RWPE2 (cell line): ENCODE data around the gene TAF3.

Source experiments
- ATAC-seq: fragments of 200-7000 bp; cut with Tn5 transposase; 3 replicates; pipeline ENCODE4 v1.9.1; 2021; ENCODE audit warnings: low read depth
- DNase-seq: peaks from one replicate; pipeline ENCODE4 v3.0.0-alpha.2; 2020; ENCODE audit warnings: low spot score
- H3K27ac ChIP-seq: fragments of 450-650 bp; 2 replicates; pipeline ENCODE4 v1.5.1; 2017; ENCODE audit warnings: mild to moderate bottlenecking; ENCODE audit not compliant: poor library complexity, severe bottlenecking
- H3K27me3 ChIP-seq: fragments of 250-450 bp; sonication (Bioruptor Pico); 2 replicates; pipeline ENCODE4 v1.5.1; 2021; ENCODE audit warnings: mild to moderate bottlenecking, moderate library complexity; ENCODE audit not compliant: insufficient read depth, poor library complexity, severe bottlenecking
- H3K36me3 ChIP-seq: fragments of 250-450 bp; sonication (Bioruptor Pico); 2 replicates; pipeline ENCODE4 v1.5.1; 2020; ENCODE audit warnings: low read depth, mild to moderate bottlenecking, moderate library complexity
- H3K4me1 ChIP-seq: fragments of 250-450 bp; sonication (Bioruptor Pico); 2 replicates; pipeline ENCODE4 v1.5.1; 2021; ENCODE audit warnings: mild to moderate bottlenecking, moderate library complexity; ENCODE audit not compliant: insufficient read depth, poor library complexity, severe bottlenecking
- H3K4me3 ChIP-seq: fragments of 250-450 bp; sonication (Bioruptor Pico); 2 replicates; pipeline ENCODE4 v1.5.1; 2021; ENCODE audit warnings: mild to moderate bottlenecking, moderate library complexity; ENCODE audit not compliant: severe bottlenecking
- H3K9me3 ChIP-seq: fragments of 250-450 bp; sonication (Bioruptor Pico); 2 replicates; pipeline ENCODE4 v1.5.1; 2021; ENCODE audit warnings: mild to moderate bottlenecking, moderate library complexity; ENCODE audit not compliant: severe bottlenecking
- CTCF ChIP-seq: fragments of 450-650 bp; IDR thresholded peaks from one replicate; pipeline ENCODE4 v1.5.1; 2017; ENCODE audit warnings: mild to moderate bottlenecking, moderate library complexity; ENCODE audit not compliant: poor library complexity, severe bottlenecking

Gene TAF3

GRCh38 chr10:7933757-7934156, 115.5 kb downstream of the TAF3 start:
- no peak overlapping the region for H3K27ac ChIP-seq
- H3K4me3 ChIP-seq = no peak overlapping the region
- no peaks in the 10 kb centered on the region for H3K36me3 ChIP-seq
- ATAC-seq (no peak), DNase-seq (no peak)
- peaks cover 10% of the 10 kb centered on the region for H3K4me1 ChIP-seq
- no peak for TF ChIP-seq CTCF
- H3K9me3 ChIP-seq = no peaks in the 10 kb centered on the region
- no peaks in the 10 kb centered on the region for H3K27me3 ChIP-seq

GRCh38 chr10:7937315-7937945, 119.1 kb downstream of the TAF3 start:
- H3K27ac ChIP-seq = peak overlapping the region; percentile 42
- peaks cover 10% of the 10 kb centered on the region for H3K4me1 ChIP-seq
- no peak overlapping the region for H3K4me3 ChIP-seq
- TF ChIP-seq CTCF = no peak
- no peaks in the 10 kb centered on the region for H3K9me3 ChIP-seq
- no peaks in the 10 kb centered on the region for H3K36me3 ChIP-seq
- H3K27me3 ChIP-seq = no peaks in the 10 kb centered on the region
- ATAC-seq (peak; percentile 100), DNase-seq (no peak)

GRCh38 chr10:7941576-7941975, 123.3 kb downstream of the TAF3 start:
- TF ChIP-seq CTCF = no peak

GRCh38 chr10:7942316-7942715, 124.0 kb downstream of the TAF3 start:
- no peak overlapping the region for H3K4me3 ChIP-seq
- no peak overlapping the region for H3K27ac ChIP-seq
- no peaks in the 10 kb centered on the region for H3K9me3 ChIP-seq
- no peak for TF ChIP-seq CTCF
- H3K4me1 ChIP-seq = peaks cover 29% of the 10 kb centered on the region
- no peaks in the 10 kb centered on the region for H3K36me3 ChIP-seq
- no peaks in the 10 kb centered on the region for H3K27me3 ChIP-seq
- no peak for ATAC-seq
- no peak for DNase-seq

More at GRCh38 chr10:7941576-7941975, 123.3 kb downstream of the TAF3 start:
- Histone ChIP-seq H3K27ac (no peak overlapping the region), H3K4me1 (peaks cover 29% of the 10 kb centered on the region), H3K4me3 (no peak overlapping the region), H3K27me3 (no peaks in the 10 kb centered on the region), H3K36me3 (no peaks in the 10 kb centered on the region), H3K9me3 (no peaks in the 10 kb centered on the region)
- DNase-seq = no peak
- no peak for ATAC-seq

- Histone ChIP-seq H3K27me3 (no peaks in the 10 kb centered on the region), H3K4me1 (peaks cover 27% of the 10 kb centered on the region), H3K4me3 (no peak overlapping the region), H3K9me3 (no peaks in the 10 kb centered on the region), H3K27ac (peak overlapping the region; percentile 49), H3K36me3 (no peaks in the 10 kb centered on the region)
- DNase-seq (no peak), ATAC-seq (no peak)
- no peak for TF ChIP-seq CTCF
Measured at GRCh38 chr10:7942859-7943258, 124.6 kb downstream of the TAF3 start.
